HG03378 (cell line): Measurements from ENCODE around the gene FAM120B.
"Not testable (repeated sequence)": the region's sequence is repeated elsewhere in the genome, so short reads cannot be mapped to it uniquely, and the experiment has no call there.

Experiments used
- ATAC-seq: cut with Tn5 transposase; IDR thresholded peaks from one replicate; pipeline ENCODE4 v1.9.1; 2021; ENCODE audit warnings: mild to moderate bottlenecking, moderate library complexity; ENCODE audit not compliant: unreplicated experiment

FAM120B gene

GRCh38 chr6:170297576-170298330, 8.8 kb upstream of the FAM120B start:
- no peak for ATAC-seq

GRCh38 chr6:170298688-170299087, 7.9 kb upstream of the FAM120B start:
- no peak for ATAC-seq

- ATAC-seq, result no peak
Measured at GRCh38 chr6:170301184-170301583, 5.4 kb upstream of the FAM120B start.

GRCh38 chr6:170305805-170306323, 694 bp upstream of the FAM120B start:
- no peak for ATAC-seq

GRCh38 chr6:170307080-170307545, 555 bp downstream of the FAM120B start:
- ATAC-seq, result no peak

GRCh38 chr6:170308761-170309160, 2.2 kb downstream of the FAM120B start:
- ATAC-seq, result no peak

GRCh38 chr6:170311696-170312095, 5.1 kb downstream of the FAM120B start:
- no peak for ATAC-seq

GRCh38 chr6:170312876-170313275, 6.3 kb downstream of the FAM120B start:
- ATAC-seq, result no peak

- ATAC-seq, result no peak
Measured at GRCh38 chr6:170313716-170314295, 7.2 kb downstream of the FAM120B start.

- ATAC-seq, result no peak
Measured at GRCh38 chr6:170314983-170315382, 8.4 kb downstream of the FAM120B start.

GRCh38 chr6:170316071-170316470, 9.5 kb downstream of the FAM120B start:
- ATAC-seq, result no peak

- ATAC-seq, result no peak
Measured at GRCh38 chr6:170317076-170317475, 10.5 kb downstream of the FAM120B start.

- no peak for ATAC-seq
Measured at GRCh38 chr6:170317718-170318117, 11.2 kb downstream of the FAM120B start.

- no peak for ATAC-seq
Measured at GRCh38 chr6:170329321-170329720, 22.8 kb downstream of the FAM120B start.

- not testable (repeated sequence) for ATAC-seq
Measured at GRCh38 chr6:170335199-170335598, 28.6 kb downstream of the FAM120B start.

GRCh38 chr6:170344631-170345576, 38.3 kb downstream of the FAM120B start:
- ATAC-seq, result peak; percentile 62

- no peak for ATAC-seq
Measured at GRCh38 chr6:170345662-170346061, 39.1 kb downstream of the FAM120B start.

GRCh38 chr6:170346649-170347048, 40.1 kb downstream of the FAM120B start:
- no peak for ATAC-seq

- no peak for ATAC-seq
Measured at GRCh38 chr6:170347091-170347490, 40.5 kb downstream of the FAM120B start.

GRCh38 chr6:170347975-170348374, 41.4 kb downstream of the FAM120B start:
- ATAC-seq, result no peak

- ATAC-seq, result not testable (repeated sequence)
Measured at GRCh38 chr6:170351456-170351855, 44.9 kb downstream of the FAM120B start.
